ENCODE data around the gene TBC1D8. TPM values are rescaled to one million over a fixed set of nuclear protein-coding genes. Genes with fewer than 3 reads are reported as not detected.

TBC1D8 gene
- total RNA-seq, 1 experiment from 2014 or later, result 48.1 TPM

GRCh38 chr2:101047075-101047766, 104.0 kb downstream of the TBC1D8 start:
- H3K4me1 Mint-ChIP-seq (ENCODE audit: insufficient read depth, unreplicated experiment), result peaks cover 13% of the 10 kb centered on the region
- H3K9me3 Mint-ChIP-seq (ENCODE audit: unreplicated experiment), result no peaks in the 10 kb centered on the region
- CTCF ChIA-PET, result interaction anchor here (0.5 to 7.2 kb wide), 13 partner anchors 10 to 759 kb away, joined by 3 to 56 read pairs (median 4); partner anchors contain the start of gene TBC1D8
- DNase-seq (ENCODE audit: unreplicated experiment), result peak; percentile 97
- POLR2A ChIA-PET, result interaction anchor here (0.5 to 4.2 kb wide), 14 partner anchors 9 to 158 kb away, joined by 3 to 26 read pairs (median 4); partner anchors contain the start of gene TBC1D8
- peak overlapping the region; percentile 91 for H3K27ac Mint-ChIP-seq (ENCODE audit: low read depth, unreplicated experiment)
- intact Hi-C loops (cut with micrococcal nuclease), result loop anchor here (5.0 kb wide), 1 partner anchor 75 kb away; no protein-coding TSS in a partner anchor
- H3K4me3 Mint-ChIP-seq (ENCODE audit: unreplicated experiment), result no peak overlapping the region
- peaks cover 99% of the 10 kb centered on the region for H3K36me3 Mint-ChIP-seq (ENCODE audit: insufficient read depth, unreplicated experiment)
- no peak for TF ChIP-seq CTCF (IDR thresholded peaks at IDR 0.05; ENCODE audit: unreplicated experiment)
- no peaks in the 10 kb centered on the region for H3K27me3 Mint-ChIP-seq (ENCODE audit: insufficient read depth, unreplicated experiment)
- BruUV-seq (replicated peaks), result no TSS peak

GRCh38 chr2:101045330-101045729, 105.9 kb downstream of the TBC1D8 start:
- H3K27ac Mint-ChIP-seq (ENCODE audit: low read depth, unreplicated experiment), result no peak overlapping the region
- no peak overlapping the region for H3K4me3 Mint-ChIP-seq (ENCODE audit: unreplicated experiment)
- H3K36me3 Mint-ChIP-seq (ENCODE audit: insufficient read depth, unreplicated experiment), result peaks cover 93% of the 10 kb centered on the region
- TF ChIP-seq CTCF (IDR thresholded peaks at IDR 0.05; ENCODE audit: unreplicated experiment), result no peak
- no TSS peak for BruUV-seq (replicated peaks)
- H3K4me1 Mint-ChIP-seq (ENCODE audit: insufficient read depth, unreplicated experiment), result peaks cover 13% of the 10 kb centered on the region
- no peak for DNase-seq (ENCODE audit: unreplicated experiment)
- POLR2A ChIA-PET, result interaction anchor here (0.9 to 4.2 kb wide), 3 partner anchors 18 to 106 kb away, joined by 5 to 26 read pairs (median 8); partner anchors contain the start of gene TBC1D8
- no peaks in the 10 kb centered on the region for H3K27me3 Mint-ChIP-seq (ENCODE audit: insufficient read depth, unreplicated experiment)
- no peaks in the 10 kb centered on the region for H3K9me3 Mint-ChIP-seq (ENCODE audit: unreplicated experiment)
- CTCF ChIA-PET, result interaction anchor here (1.0 to 7.2 kb wide), 5 partner anchors 8 to 160 kb away, joined by 4 to 56 read pairs (median 11); partner anchors contain the start of gene TBC1D8
- intact Hi-C loops (cut with micrococcal nuclease), result loop anchor here (5.0 kb wide), 1 partner anchor 77 kb away; no protein-coding TSS in a partner anchor

GRCh38 chr2:101041413-101041812, 109.8 kb downstream of the TBC1D8 start:
- DNase-seq (ENCODE audit: unreplicated experiment), result no peak
- Mint-ChIP-seq H3K9me3 (ENCODE audit: unreplicated experiment) (no peaks in the 10 kb centered on the region), H3K27me3 (ENCODE audit: insufficient read depth, unreplicated experiment) (no peaks in the 10 kb centered on the region), H3K36me3 (ENCODE audit: insufficient read depth, unreplicated experiment) (peaks cover 93% of the 10 kb centered on the region), H3K4me1 (ENCODE audit: insufficient read depth, unreplicated experiment) (peaks cover 5% of the 10 kb centered on the region), H3K27ac (ENCODE audit: low read depth, unreplicated experiment) (no peak overlapping the region), H3K4me3 (ENCODE audit: unreplicated experiment) (no peak overlapping the region)
- ChIA-PET CTCF (interaction anchor here (0.5 to 0.6 kb wide), 2 partner anchors 30 to 155 kb away, joined by 3 read pairs; no protein-coding TSS in a partner anchor), POLR2A (no interaction called here)
- intact Hi-C loops (cut with micrococcal nuclease), result no loop called here
- no TSS peak for BruUV-seq (replicated peaks)
- no peak for TF ChIP-seq CTCF (IDR thresholded peaks at IDR 0.05; ENCODE audit: unreplicated experiment)

- no peak for TF ChIP-seq CTCF (IDR thresholded peaks at IDR 0.05; ENCODE audit: unreplicated experiment)
- H3K36me3 Mint-ChIP-seq (ENCODE audit: insufficient read depth, unreplicated experiment), result peaks cover 93% of the 10 kb centered on the region
- no peaks in the 10 kb centered on the region for H3K27me3 Mint-ChIP-seq (ENCODE audit: insufficient read depth, unreplicated experiment)
- peaks cover 5% of the 10 kb centered on the region for H3K4me1 Mint-ChIP-seq (ENCODE audit: insufficient read depth, unreplicated experiment)
- DNase-seq (ENCODE audit: unreplicated experiment), result no peak
- H3K27ac Mint-ChIP-seq (ENCODE audit: low read depth, unreplicated experiment), result no peak overlapping the region
- no TSS peak for BruUV-seq (replicated peaks)
- ChIA-PET CTCF (interaction anchor here (0.5 to 1.5 kb wide), 3 partner anchors 29 to 112 kb away, joined by 3 to 6 read pairs (median 6); no protein-coding TSS in a partner anchor), POLR2A (interaction anchor here (1.7 kb wide), 1 partner anchor 110 kb away, joined by 7 read pairs; the partner anchor contains the start of gene TBC1D8)
- intact Hi-C loops (cut with micrococcal nuclease), result no loop called here
- no peak overlapping the region for H3K4me3 Mint-ChIP-seq (ENCODE audit: unreplicated experiment)
- H3K9me3 Mint-ChIP-seq (ENCODE audit: unreplicated experiment), result no peaks in the 10 kb centered on the region
These were observed 110.4 kb downstream of the TBC1D8 start for GRCh38 chr2:101040761-101041160.
